ENCODE measurements around the gene RETREG3. TPM values are rescaled to one million over a fixed set of nuclear protein-coding genes. Genes with fewer than 3 reads are reported as not detected.

Gene RETREG3
- total and polyA plus RNA-seq, 2 of the 13 experiments (the other 11 are each of a cell fraction or from before 2014, with no cell fraction given), result 47.0 to 55.8 TPM

DNA sequence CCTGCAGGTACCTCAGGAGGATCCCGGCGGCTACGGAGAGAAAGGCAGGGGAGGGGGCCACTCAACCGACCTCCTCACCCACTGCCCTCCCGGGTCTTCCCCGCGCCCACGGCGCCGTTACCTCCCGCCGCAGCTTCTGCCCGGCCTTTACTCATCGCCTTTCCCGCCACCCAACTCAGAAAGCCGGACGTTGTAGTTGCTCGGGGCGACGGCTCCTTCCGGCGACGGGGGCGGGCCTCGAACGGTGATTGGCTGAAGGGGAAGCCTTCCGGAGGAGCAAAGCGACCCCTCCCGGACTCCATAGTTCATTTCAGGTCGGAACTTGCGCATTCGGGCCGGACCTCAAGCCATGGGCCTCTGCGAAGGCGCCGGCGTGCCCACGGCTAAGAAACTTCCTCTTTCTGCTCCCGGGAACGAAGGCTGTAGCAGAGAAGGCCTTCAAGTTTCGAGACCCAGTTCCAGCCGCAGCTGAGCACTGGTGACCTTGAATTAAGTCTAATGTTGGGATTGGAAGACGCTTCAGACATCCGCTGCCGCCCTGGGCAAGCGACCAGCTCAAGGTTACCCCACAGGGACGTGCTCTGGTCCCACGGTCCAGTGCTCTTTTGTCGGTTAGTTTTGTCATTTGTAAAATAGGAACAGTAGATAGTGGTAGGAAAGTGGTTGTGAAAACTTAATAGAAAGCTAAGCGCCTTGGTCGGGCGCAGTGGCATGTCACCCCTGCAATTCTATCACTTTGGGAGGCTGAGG is 31.5 kb downstream of the RETREG3 start, which contains the start of gene PSMC3IP (continued):
- TF ChIP-seq, protein P1, sequence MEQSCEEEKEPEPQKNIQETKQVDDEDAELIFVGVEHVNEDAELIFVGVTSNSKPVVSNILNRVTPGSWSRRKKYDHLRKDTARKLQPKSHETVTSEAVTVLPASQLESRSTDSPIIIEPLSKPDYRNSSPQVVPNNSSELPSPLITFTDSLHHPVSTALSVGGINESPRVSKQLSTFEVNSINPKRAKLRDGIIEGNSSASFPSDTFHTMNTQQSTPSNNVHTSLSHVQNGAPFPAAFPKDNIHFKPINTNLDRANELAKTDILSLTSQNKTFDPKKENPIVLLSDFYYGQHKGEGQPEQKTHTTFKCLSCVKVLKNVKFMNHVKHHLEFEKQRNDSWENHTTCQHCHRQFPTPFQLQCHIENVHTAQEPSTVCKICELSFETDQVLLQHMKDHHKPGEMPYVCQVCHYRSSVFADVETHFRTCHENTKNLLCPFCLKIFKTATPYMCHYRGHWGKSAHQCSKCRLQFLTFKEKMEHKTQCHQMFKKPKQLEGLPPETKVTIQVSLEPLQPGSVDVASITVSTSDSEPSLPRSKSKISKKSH (CRISPR knock-in tag; IDR thresholded peaks at IDR 0.05; ENCODE audit: borderline replicate concordance), result no peak; the same call in 1 of the 2 replicates
- TF ChIP-seq IRX3 (CRISPR knock-in tag; IDR thresholded peaks at IDR 0.05; ENCODE audit: borderline replicate concordance, low read depth) (peak; percentile 89), NFYC (CRISPR knock-in tag; IDR thresholded peaks at IDR 0.05) (peak; percentile 95), ZNF598 (CRISPR knock-in tag; IDR thresholded peaks at IDR 0.05; ENCODE audit: borderline replicate concordance) (peak; percentile 87), RFX5 (IDR thresholded peaks at IDR 0.05; ENCODE audit: low read depth, low read length) (0 out of 2 replicates have a peak, but pooled peaks have one; percentile 20), ZBTB40 (IDR thresholded peaks at IDR 0.05) (peak; percentile 82), ZBTB40 (CRISPR knock-in tag; IDR thresholded peaks at IDR 0.05) (peak; percentile 79), ETV5 (CRISPR knock-in tag; IDR thresholded peaks at IDR 0.05; ENCODE audit: borderline replicate concordance) (peak; percentile 81), NR2F6 (IDR thresholded peaks at IDR 0.05) (0 out of 2 replicates have a peak, but pooled peaks have one; percentile 33), NR2F6 (CRISPR knock-in tag; IDR thresholded peaks at IDR 0.05) (peak; percentile 31; the same call in 1 of the 2 replicates), CBX2 (IDR thresholded peaks at IDR 0.05; ENCODE audit: low read depth, low read length) (no peak), CBX2 (CRISPR knock-in tag; IDR thresholded peaks at IDR 0.05; ENCODE audit: low read depth) (no peak), GTF2F1 (IDR thresholded peaks at IDR 0.05; ENCODE audit: low read length) (no peak)
- TF ChIP-seq, protein P2, sequence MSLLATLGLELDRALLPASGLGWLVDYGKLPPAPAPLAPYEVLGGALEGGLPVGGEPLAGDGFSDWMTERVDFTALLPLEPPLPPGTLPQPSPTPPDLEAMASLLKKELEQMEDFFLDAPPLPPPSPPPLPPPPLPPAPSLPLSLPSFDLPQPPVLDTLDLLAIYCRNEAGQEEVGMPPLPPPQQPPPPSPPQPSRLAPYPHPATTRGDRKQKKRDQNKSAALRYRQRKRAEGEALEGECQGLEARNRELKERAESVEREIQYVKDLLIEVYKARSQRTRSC (CRISPR knock-in tag; IDR thresholded peaks at IDR 0.05; ENCODE audit: low read depth), result no peak
- TF ChIP-seq, protein P3, sequence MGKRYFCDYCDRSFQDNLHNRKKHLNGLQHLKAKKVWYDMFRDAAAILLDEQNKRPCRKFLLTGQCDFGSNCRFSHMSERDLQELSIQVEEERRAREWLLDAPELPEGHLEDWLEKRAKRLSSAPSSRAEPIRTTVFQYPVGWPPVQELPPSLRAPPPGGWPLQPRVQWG (CRISPR knock-in tag; IDR thresholded peaks at IDR 0.05; ENCODE audit: borderline replicate concordance, low read depth), result no peak
- TF ChIP-seq, protein P4, sequence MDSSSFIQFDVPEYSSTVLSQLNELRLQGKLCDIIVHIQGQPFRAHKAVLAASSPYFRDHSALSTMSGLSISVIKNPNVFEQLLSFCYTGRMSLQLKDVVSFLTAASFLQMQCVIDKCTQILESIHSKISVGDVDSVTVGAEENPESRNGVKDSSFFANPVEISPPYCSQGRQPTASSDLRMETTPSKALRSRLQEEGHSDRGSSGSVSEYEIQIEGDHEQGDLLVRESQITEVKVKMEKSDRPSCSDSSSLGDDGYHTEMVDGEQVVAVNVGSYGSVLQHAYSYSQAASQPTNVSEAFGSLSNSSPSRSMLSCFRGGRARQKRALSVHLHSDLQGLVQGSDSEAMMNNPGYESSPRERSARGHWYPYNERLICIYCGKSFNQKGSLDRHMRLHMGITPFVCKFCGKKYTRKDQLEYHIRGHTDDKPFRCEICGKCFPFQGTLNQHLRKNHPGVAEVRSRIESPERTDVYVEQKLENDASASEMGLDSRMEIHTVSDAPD (CRISPR knock-in tag; IDR thresholded peaks at IDR 0.05), result no peak; the same call in 1 of the 2 replicates

Data from HepG2 (cell line).